Heart right ventricle (tissue), 16 donors: Measurements from ENCODE around the gene SHROOM2. TPM values are rescaled to one million over a fixed set of nuclear protein-coding genes. Genes with fewer than 3 reads are reported as not detected.
A peak's percentile ranks its signal among the peaks of the same experiment; 100 is the strongest.

Source experiments
- ATAC-seq, 8 donors: fragments of 200-7000 bp; cut with Tn5 transposase; one replicate each; pipeline ENCODE4 v1.9.1; 2020; ENCODE audit warnings: mild to moderate bottlenecking in 8 of 8, moderate library complexity in 8 of 8, moderate number of reproducible peaks in 1 of 8
- DNase-seq, 2 donors: peaks; one replicate each; pipeline ENCODE4 v3.0.0-alpha.2; 2020
- H3K27ac ChIP-seq, 10 donors: fragments of 200-600 bp; sonication (generic) in 2 of 10; one replicate each; pipeline versions ENCODE4 v1.5.0 to v1.8.0; 2020 to 2022; ENCODE audit warnings: mild to moderate bottlenecking in 3 of 10
- H3K27me3 ChIP-seq, 7 donors: fragments of 200-600 bp; one replicate each; pipeline ENCODE4 v1.8.0; 2021 to 2022; ENCODE audit warnings: mild to moderate bottlenecking in 2 of 7
- H3K36me3 ChIP-seq, 9 donors: fragments of 200-600 bp; sonication (generic) in 1 of 9; one replicate each; pipeline versions ENCODE4 v1.5.0 to v1.8.0; 2020 to 2022; ENCODE audit warnings: mild to moderate bottlenecking in 2 of 9
- H3K4me1 ChIP-seq, 9 donors: fragments of 200-600 bp; sonication (generic) in 1 of 9; one replicate each; pipeline versions ENCODE4 v1.5.0 to v1.8.0; 2020 to 2022; ENCODE audit warnings: mild to moderate bottlenecking in 4 of 9
- H3K4me3 ChIP-seq, 10 donors: fragments of 200-600 bp; sonication (generic) in 2 of 10; one replicate each; pipeline versions ENCODE4 v1.5.0 to v1.8.0; 2020 to 2022; ENCODE audit warnings: mild to moderate bottlenecking in 7 of 10, moderate library complexity in 2 of 10
- H3K9me3 ChIP-seq, 11 donors: fragments of 200-600 bp in 10 of 11; sonication (generic) in 2 of 11; one replicate each; pipeline versions ENCODE4 v1.5.0 to v1.8.0; 2013 to 2022; ENCODE audit warnings: mild to moderate bottlenecking in 2 of 11, control low read depth in 1 of 11, moderate library complexity in 1 of 11
- CTCF ChIP-seq, 9 donors: fragments of 200-600 bp; sonication (generic) in 2 of 9; IDR thresholded peaks; one replicate each; pipeline versions ENCODE4 v1.5.0 to v1.8.0; 2021 to 2022; ENCODE audit warnings: antibody characterized with exemption in 9 of 9, mild to moderate bottlenecking in 5 of 9, moderate library complexity in 1 of 9
- WGBS, 2 donors: extraction: QIAGEN DNeasy Blood & Tissue Kit; methylation state at CpG; one replicate each; pipeline ENCODE4 v1.1.7; 2013; ENCODE audit warnings: inconsistent platforms in 1 of 2; 5-methylcytosine and 5-hydroxymethylcytosine counted together
- intact Hi-C, 10 donors: fragments of 100-400 bp; cut with DNase I; formaldehyde crosslinking; loops; one replicate each; pipeline versions ENCODE4 v1.11.1 to v1.14.2; 2022
- polyA plus RNA-seq, 2 donors: library from polyadenylated mRNA; stranded (reverse); fragments of 200-250 nt; gene quantifications; one replicate each; pipeline ENCODE4 v1.2.3, GENCODE V29; 2013
- total RNA-seq, 10 donors: library from RNA; stranded (reverse); fragmentation: NEBNext Ultra II Directional in 3 of 10; extraction: Animal tissue kit (Norgen Biotek cat#: 25700) in 3 of 10; gene quantifications; one replicate each; pipeline versions ENCODE4 v1.2.1 to v1.2.4, GENCODE V29; 2021 to 2023
- donor health status: Arrhythmogenic right ventricular cardiomyopathy.
- donor health status: ischemic (EF 13 %, LVEDD 7.1; RV severe dilation, severe dysfunction).
- donor health status: healthy with polysubstance abuse.
- donor health status: DM: no; HTN: yes; CAD: no.
- donor health status: DM: no; HTN: no; CAD: no.
- donor health status: ischemic (EF 25% LVEDD 6.9; RV normal size, moderate dysfunction).
- donor health status: ischemic (EF 25% LVEDD 5.7; RV mildly dilated, moderate dysfunction).
- donor health status: healthy.
- donor health status: DM: yes; HTN: yes; CAD: no.
- donor health status: Ischemic cardiomyopathy.
- donor health status: ischemic (EF 35%, LVEDD 5.7; RV mildly dilated, moderate dysfunction).
- donor health status: nonischemic (EF 11% LVEDD 7.7; RV severe dilation, severe dysfunction).
- donor health status: DM: yes; HTN: yes; CAD: no.
- donor health status: PGD.
- donor health status: ischemic (EF 29% LVEDD 5.4; RV normal size, mild dysfunction).
- donor health status: nonischemic (EF 23%, LVEDD 6.1; RV moderate dilation, normal function).

SHROOM2 gene
- total and polyA plus RNA-seq, 12 donors = 0.13 to 1.7 (median 0.44) TPM

- ATAC-seq = peak in 1 of 8 donors; percentile 38
- Histone ChIP-seq H3K4me1 (no peaks in the 10 kb centered on the region), H3K27ac (no peak overlapping the region), H3K36me3 (no peaks in the 10 kb centered on the region), H3K27me3 (peaks cover 0 to 85% (median 0%) of the 10 kb centered on the region in 7 donors), H3K9me3 (no peaks in the 10 kb centered on the region), H3K4me3 (peak overlapping the region in 9 of 10 donors; percentile 35 to 57 (median 49))
- DNase-seq = no peak
- no peak for TF ChIP-seq CTCF (IDR thresholded peaks at IDR 0.05)
- WGBS, 2 donors = 8 to 10% methylated on average over 33 of the region's 45 CpGs
- intact Hi-C loops = no loop called here
Observed at GRCh38 chrX:9786798-9787635, 788 bp downstream of the SHROOM2 start.

GRCh38 chrX:9788911-9789310, 2.7 kb downstream of the SHROOM2 start:
- Histone ChIP-seq H3K4me1 (no peaks in the 10 kb centered on the region), H3K36me3 (no peaks in the 10 kb centered on the region), H3K9me3 (no peaks in the 10 kb centered on the region), H3K4me3 (no peak overlapping the region), H3K27ac (no peak overlapping the region), H3K27me3 (peaks cover 0 to 69% (median 0%) of the 10 kb centered on the region in 7 donors)
- WGBS, 2 donors = 34 to 63% methylated on average over 2 of the region's 2 CpGs
- DNase-seq (no peak), ATAC-seq (no peak)
- no peak for TF ChIP-seq CTCF (IDR thresholded peaks at IDR 0.05)
- intact Hi-C loops = no loop called here

- intact Hi-C loops = no loop called here
- DNase-seq (no peak), ATAC-seq (no peak)
- H3K4me3 ChIP-seq = no peak overlapping the region
- WGBS, 2 donors = 71 to 85% methylated on average over 5 of the region's 5 CpGs
- H3K4me1 ChIP-seq = no peaks in the 10 kb centered on the region
- H3K27me3 ChIP-seq = peaks cover 0 to 62% (median 0%) of the 10 kb centered on the region in 7 donors
- H3K9me3 ChIP-seq = no peaks in the 10 kb centered on the region
- no peak overlapping the region for H3K27ac ChIP-seq
- no peak for TF ChIP-seq CTCF (IDR thresholded peaks at IDR 0.05)
- H3K36me3 ChIP-seq = no peaks in the 10 kb centered on the region
Observed at GRCh38 chrX:9789555-9789954, 3.3 kb downstream of the SHROOM2 start.

- no peak for TF ChIP-seq CTCF (IDR thresholded peaks at IDR 0.05)
- no peak for ATAC-seq
Observed at GRCh38 chrX:9790866-9791265, 4.6 kb downstream of the SHROOM2 start.

More at GRCh38 chrX:9790866-9791265, 4.6 kb downstream of the SHROOM2 start:
- Histone ChIP-seq H3K4me3 (no peak overlapping the region), H3K4me1 (no peaks in the 10 kb centered on the region), H3K36me3 (no peaks in the 10 kb centered on the region), H3K27me3 (peaks cover 0 to 49% (median 0%) of the 10 kb centered on the region in 7 donors), H3K9me3 (peaks cover 0 to 10% (median 0%) of the 10 kb centered on the region in 11 donors), H3K27ac (no peak overlapping the region)
- DNase-seq = no peak
- intact Hi-C loops = no loop called here
- WGBS, 2 donors = 96% methylated on average over 6 of the region's 6 CpGs
